Panc1 (cell line): ENCODE results near the gene SPATA7.

Source experiments
- CTCF ChIP-seq: fragments of 450-650 bp; IDR thresholded peaks from 2 replicates; pipeline ENCODE4 v1.5.1; 2017; ENCODE audit warnings: mild to moderate bottlenecking
- POLR2AphosphoS5 ChIP-seq: IDR thresholded peaks from 2 replicates; pipeline ENCODE4 v1.6.1; 2012; ENCODE audit warnings: mild to moderate bottlenecking, low read depth, low read length, moderate library complexity

- TF ChIP-seq POLR2AphosphoS5 (no peak), CTCF (no peak)
Measured at GRCh38 chr14:88352698-88353097, 32.8 kb upstream of the SPATA7 start.
